Measurements from ENCODE around the gene SLC4A11.

GRCh38 chr20:3188823-3189413 lies 50.1 kb downstream of the SLC4A11 start:
- TF ChIP-seq POLR2A (IDR thresholded peaks at IDR 0.05; ENCODE audit: extremely low read depth, insufficient read length): no peak
- no peak for TF ChIP-seq CTCF (IDR thresholded peaks at IDR 0.05; ENCODE audit: low read depth, low read length)
- TF ChIP-seq MAX (IDR thresholded peaks at IDR 0.05; ENCODE audit: low read depth, low read length): no peak
